ENCODE data around the gene SDK1.
A peak's percentile ranks its signal among the peaks of the same experiment; 100 is the strongest.

Gene SDK1

GRCh38 chr7:3272691-3273141 lies 28.3 kb upstream of the SDK1 start (continued):
- no peak for TF ChIP-seq ZNF510 (tag by site-specific recombination; IDR thresholded peaks at IDR 0.05; ENCODE audit: insufficient replicate concordance)
- TF ChIP-seq ZNF449 (tag by site-specific recombination; IDR thresholded peaks at IDR 0.05) = no peak
- no peak for TF ChIP-seq ZNF266 (tag by site-specific recombination; IDR thresholded peaks at IDR 0.05; ENCODE audit: low read depth)
- TF ChIP-seq PRDM1 (tag by site-specific recombination; IDR thresholded peaks at IDR 0.05) = peak; percentile 95
- no peak for TF ChIP-seq ZNF658 (tag by site-specific recombination; IDR thresholded peaks at IDR 0.05)
- 0 out of 2 replicates have a peak, but pooled peaks have one; percentile 21 for TF ChIP-seq SP7 (tag by site-specific recombination; IDR thresholded peaks at IDR 0.05)
- no peak for TF ChIP-seq ZNF501 (tag by site-specific recombination; IDR thresholded peaks at IDR 0.05)
- TF ChIP-seq ZNF37A (tag by site-specific recombination; IDR thresholded peaks at IDR 0.05) = no peak
- no peak for TF ChIP-seq ATF2 (tag by site-specific recombination; IDR thresholded peaks at IDR 0.05; ENCODE audit: low read depth)
- no peak for TF ChIP-seq ZNF837 (tag by site-specific recombination; IDR thresholded peaks at IDR 0.05)
- no peak for TF ChIP-seq KLF10 (tag by site-specific recombination; IDR thresholded peaks at IDR 0.05)
- 0 out of 2 replicates have a peak, but pooled peaks have one; percentile 17 for TF ChIP-seq PRDM10 (tag by site-specific recombination; IDR thresholded peaks at IDR 0.05)
- TF ChIP-seq GLI2 (tag by site-specific recombination; IDR thresholded peaks at IDR 0.05; ENCODE audit: borderline replicate concordance, low read depth) = no peak
- TF ChIP-seq ZEB2 (tag by site-specific recombination; IDR thresholded peaks at IDR 0.05) = 0 out of 2 replicates have a peak, but pooled peaks have one; percentile 21
- TF ChIP-seq ZNF394 (tag by site-specific recombination; IDR thresholded peaks at IDR 0.05; ENCODE audit: borderline replicate concordance) = no peak
- no peak for TF ChIP-seq ZSCAN4 (tag by site-specific recombination; IDR thresholded peaks at IDR 0.05)

GRCh38 chr7:3274131-3274530 lies 26.9 kb upstream of the SDK1 start:
- no peaks in the 10 kb centered on the region for H3K9me3 ChIP-seq (ENCODE audit: control insufficient read depth, insufficient read depth, low read depth, low read length)
- no peak overlapping the region for H3K27ac ChIP-seq (ENCODE audit: extremely low read depth, low read depth, low read length)
- no peaks in the 10 kb centered on the region; the same call in 1 of the 2 replicates for H3K4me1 ChIP-seq (ENCODE audit: control insufficient read depth, insufficient read depth, low read length)
- POLR2A ChIA-PET = no interaction called here
- CTCF ChIA-PET = interaction anchor here (0.6 kb wide), 1 partner anchor 90 kb away, joined by 4 read pairs; no protein-coding TSS in a partner anchor
- no peak overlapping the region for H3K4me3 ChIP-seq (ENCODE audit: low read depth, low read length)
- H3K36me3 ChIP-seq (ENCODE audit: control insufficient read depth in 2 of 2, insufficient read depth in 1 of 2, low read length in 2 of 2) = no peaks in the 10 kb centered on the region
- TF ChIP-seq KLF8 (tag by site-specific recombination; IDR thresholded peaks at IDR 0.05) = no peak
- no peak for TF ChIP-seq PRDM2 (tag by site-specific recombination; IDR thresholded peaks at IDR 0.05; ENCODE audit: borderline replicate concordance)
- no peak for TF ChIP-seq ZNF76 (tag by site-specific recombination; IDR thresholded peaks at IDR 0.05; ENCODE audit: borderline replicate concordance, low read depth)
- no peak for TF ChIP-seq ZNF777 (tag by site-specific recombination; IDR thresholded peaks at IDR 0.05; ENCODE audit: borderline replicate concordance)
- no peak for TF ChIP-seq ZNF670 (tag by site-specific recombination; IDR thresholded peaks at IDR 0.05; ENCODE audit: low read depth)

Measured in HEK293 (cell line).